HepG2 (cell line): Measurements from ENCODE around the gene PDGFD. TPM values are rescaled to one million over a fixed set of nuclear protein-coding genes. Genes with fewer than 3 reads are reported as not detected.

ENCODE experiments used
- ATAC-seq: fragments of 200-7000 bp; cut with Tn5 transposase; 3 replicates; pipeline ENCODE4 v1.9.1; 2020; ENCODE audit warnings: mild to moderate bottlenecking, moderate library complexity
- BruUV-seq: library from RNA; stranded (reverse); fragments of 400-500 nt; replicated peaks from 2 replicates; lab custom pipeline; 2021; lab: Mats Ljungman, UMichigan
- CTCF ChIA-PET: fragments of 300-600 bp; formaldehyde crosslinking; extraction: SDS; loops from one replicate; lab custom pipeline; 2021; ENCODE audit warnings: low total read pairs, inconsistent platforms, low intra/inter-chr PET ratio; lab: Yijun Ruan, JAX
- POLR2A ChIA-PET: fragments of 350-600 bp; sonication (Branson Sonifier 250); formaldehyde crosslinking; loops from one replicate; lab custom pipeline; 2020; ENCODE audit warnings: antibody characterized with exemption, inconsistent platforms; lab: Yijun Ruan, JAX
- DNase-seq: peaks from one replicate; pipeline ENCODE4 v3.0.0-alpha.2; 2015; ENCODE audit warnings: low spot score
- FAIRE-seq: peaks from 3 replicates; lab custom pipeline; 2011; peaks lifted over from hg19 to GRCh38; lab: Jason Lieb, UNC
- H2AFZ ChIP-seq: one replicate; pipeline ENCODE4 v1.6.1; 2011; ENCODE audit warnings: low read length, inconsistent platforms
- H3K27ac ChIP-seq: fragments of 300-600 bp; 3 replicates; pipeline ENCODE4 v1.8.0; 2011; ENCODE audit warnings: mixed run types, mild to moderate bottlenecking, mixed read lengths, low read length, inconsistent platforms; ENCODE audit not compliant: insufficient read depth; ENCODE audit errors: extremely low read length
- H3K27me3 ChIP-seq, 2 experiments: fragments of 200-600 bp in 1 of 2; 2 replicates in 1 of 2; 3 replicates in 1 of 2; pipeline versions ENCODE4 v1.6.0 to v1.8.0; 2011; ENCODE audit warnings: low read length in 2 of 2, mild to moderate bottlenecking in 2 of 2, moderate library complexity in 2 of 2, inconsistent platforms in 1 of 2; ENCODE audit not compliant: insufficient read depth in 2 of 2, control insufficient read depth in 1 of 2
- H3K36me3 ChIP-seq, 2 experiments: fragments of 200-600 bp in 1 of 2; replicated peaks in 1 of 2; 2 replicates in 1 of 2; 3 replicates in 1 of 2; pipeline versions ENCODE4 v1.5.1 to v1.8.0; 2011; ENCODE audit warnings: low read length in 2 of 2, inconsistent platforms in 1 of 2; ENCODE audit not compliant: insufficient read depth in 2 of 2, control insufficient read depth in 1 of 2
- H3K4me1 ChIP-seq: 2 replicates; pipeline ENCODE4 v1.5.1; 2012; ENCODE audit warnings: low read length, inconsistent platforms; ENCODE audit not compliant: insufficient read depth
- H3K4me2 ChIP-seq: 2 replicates; pipeline ENCODE4 v1.6.0; 2011; ENCODE audit warnings: low read depth, low read length, inconsistent platforms
- H3K4me3 ChIP-seq, 3 experiments: fragments of 200-600 bp in 1 of 3; sonication (generic), shearing (Covaris generic) in 1 of 3; replicated peaks in 1 of 3; 2 replicates each; pipeline ENCODE4 v1.5.1; 2011 to 2016; ENCODE audit warnings: low read length in 3 of 3, inconsistent platforms in 2 of 3, low read depth in 2 of 3, mild to moderate bottlenecking in 2 of 3, control low read depth in 1 of 3, mixed read lengths in 1 of 3; ENCODE audit not compliant: insufficient read depth in 1 of 3
- H3K79me2 ChIP-seq: one replicate; pipeline ENCODE4 v1.6.1; 2011; ENCODE audit warnings: low read length, inconsistent platforms; ENCODE audit not compliant: insufficient read depth
- H3K9ac ChIP-seq: 2 replicates; pipeline ENCODE4 v1.6.0; 2011; ENCODE audit warnings: mild to moderate bottlenecking, low read depth, low read length, inconsistent platforms; ENCODE audit not compliant: insufficient read depth
- H3K9me3 ChIP-seq: 2 replicates; pipeline ENCODE4 v1.5.1; 2012; ENCODE audit warnings: mild to moderate bottlenecking, low read length
- H4K20me1 ChIP-seq: 2 replicates; pipeline ENCODE4 v1.6.0; 2011; ENCODE audit warnings: inconsistent platforms, mild to moderate bottlenecking, low read length, moderate library complexity; ENCODE audit not compliant: insufficient read depth
- HMG20B ChIP-seq: conservative IDR thresholded peaks from 2 replicates; pipeline ENCODE4 v1.6.1; 2016; ENCODE audit warnings: missing genetic modification reagents, missing compliant biosample characterization
- NFE2 ChIP-seq: sonication (generic); formaldehyde crosslinking; IDR thresholded peaks from 2 replicates; pipeline ENCODE4 v1.4.0; 2020; ENCODE audit warnings: missing genetic modification reagents
- POLR2AphosphoS2 ChIP-seq: IDR thresholded peaks from 2 replicates; pipeline ENCODE4 v1.6.1; 2011; ENCODE audit warnings: low read depth, low read length, improper control_type of control experiment
- RELA ChIP-seq: sonication (generic); formaldehyde crosslinking; IDR thresholded peaks from 2 replicates; pipeline ENCODE4 v1.4.0; 2020; ENCODE audit warnings: missing genetic modification reagents
- TSC22D2 ChIP-seq: sonication (generic); formaldehyde crosslinking; IDR thresholded peaks from 2 replicates; pipeline ENCODE4 v1.5.1; 2020; ENCODE audit warnings: missing genetic modification reagents, mild to moderate bottlenecking, borderline replicate concordance
- U2AF1 ChIP-seq: fragments of 200-400 bp; formaldehyde crosslinking; optimal IDR thresholded peaks from 2 replicates; pipeline ENCODE3; 2017; ENCODE audit warnings: mild to moderate bottlenecking, low read depth, low read length
- ZBTB39 ChIP-seq: sonication (generic); formaldehyde crosslinking; IDR thresholded peaks from 2 replicates; pipeline ENCODE4 v1.5.0; 2020; ENCODE audit warnings: missing genetic modification reagents
- ZBTB43 ChIP-seq: sonication (generic); formaldehyde crosslinking; conservative IDR thresholded peaks from 2 replicates; pipeline ENCODE4 v1.4.0; 2020; ENCODE audit warnings: missing genetic modification reagents
- ZMYM2 ChIP-seq: sonication (generic); formaldehyde crosslinking; IDR thresholded peaks from 2 replicates; pipeline ENCODE4 v1.8.0; 2022; ENCODE audit warnings: mild to moderate bottlenecking, missing genetic modification reagents
- ZNF841 ChIP-seq: sonication (generic); formaldehyde crosslinking; IDR thresholded peaks from 2 replicates; pipeline ENCODE4 v1.8.1; 2023; ENCODE audit warnings: missing genetic modification reagents, borderline replicate concordance
- ZSCAN12 ChIP-seq: sonication (generic); formaldehyde crosslinking; IDR thresholded peaks from 2 replicates; pipeline ENCODE4 v1.9.0; 2021; ENCODE audit warnings: mild to moderate bottlenecking, missing genetic modification reagents
- ZSCAN25 ChIP-seq: sonication (generic); formaldehyde crosslinking; IDR thresholded peaks from 2 replicates; pipeline ENCODE4 v1.8.0; 2022; ENCODE audit warnings: mild to moderate bottlenecking, missing genetic modification reagents
- ZZZ3 ChIP-seq: sonication (generic); formaldehyde crosslinking; IDR thresholded peaks from 2 replicates; pipeline ENCODE4 v1.4.0; 2020; ENCODE audit warnings: missing genetic modification reagents, mild to moderate bottlenecking, borderline replicate concordance
- WGBS: methylation state at CpG from one replicate; pipeline ENCODE4 v1.1.6; 2017; ENCODE audit warnings: low lambda C conversion rate; 5-methylcytosine and 5-hydroxymethylcytosine counted together
- in situ Hi-C: cut with HindIII; loops from 2 replicates; pipeline ENCODE4 v1.10.0; 2017; ENCODE audit warnings: low pct_unique_long_range_greater_than_20kb; ENCODE audit not compliant: extremely low pct_ligation_motif_present
- intact Hi-C: fragments of 100-400 bp; cut with micrococcal nuclease; formaldehyde crosslinking; loops from one replicate; pipeline ENCODE4 v1.10.0; 2022; ENCODE audit not compliant: unreplicated experiment
- polyA plus RNA-seq, 8 experiments: library from polyadenylated mRNA; depleted of rRNA in 3 of 8; stranded (reverse) in 7 of 8; unstranded in 1 of 8; fragments of >200 nt; fragmentation: Illumina TruSeq in 4 of 8; extraction: Trizol in 4 of 8; gene quantifications; 2 replicates each; pipeline versions ENCODE4 v1.2.1 to v1.2.3, GENCODE V29; 2011 to 2016; ENCODE audit warnings: low read depth in 4 of 8, missing spikeins in 1 of 8, mixed read lengths in 1 of 8; ENCODE audit not compliant: insufficient read depth in 1 of 8
- total RNA-seq, 5 experiments: library from RNA; depleted of rRNA; stranded (reverse); fragments of >200 nt; fragmentation: Illumina TruSeq; extraction: Trizol; gene quantifications; 2 replicates each; pipeline ENCODE4 v1.2.3, GENCODE V29; 2016; ENCODE audit warnings: low read depth in 1 of 5
- TF ChIP-seq, protein P1 (sequence below): sonication (generic); formaldehyde crosslinking; IDR thresholded peaks from 2 replicates; pipeline ENCODE4 v1.5.0; 2020; ENCODE audit warnings: mild to moderate bottlenecking, missing genetic modification reagents
- TF ChIP-seq, protein P2 (sequence below): sonication (generic); formaldehyde crosslinking; IDR thresholded peaks from 2 replicates; pipeline ENCODE4 v1.4.0; 2020; ENCODE audit warnings: missing genetic modification reagents
- TF ChIP-seq, protein P3 (sequence below): sonication (generic); formaldehyde crosslinking; IDR thresholded peaks from 2 replicates; pipeline ENCODE4 v1.9.0; 2022; ENCODE audit warnings: missing genetic modification reagents, mild to moderate bottlenecking, borderline replicate concordance

The PDGFD gene
- total and polyA plus RNA-seq, 2 of the 13 experiments (the other 11 are each of a cell fraction or from before 2014, with no cell fraction given) = 0.09 to 0.29 TPM

DNA sequence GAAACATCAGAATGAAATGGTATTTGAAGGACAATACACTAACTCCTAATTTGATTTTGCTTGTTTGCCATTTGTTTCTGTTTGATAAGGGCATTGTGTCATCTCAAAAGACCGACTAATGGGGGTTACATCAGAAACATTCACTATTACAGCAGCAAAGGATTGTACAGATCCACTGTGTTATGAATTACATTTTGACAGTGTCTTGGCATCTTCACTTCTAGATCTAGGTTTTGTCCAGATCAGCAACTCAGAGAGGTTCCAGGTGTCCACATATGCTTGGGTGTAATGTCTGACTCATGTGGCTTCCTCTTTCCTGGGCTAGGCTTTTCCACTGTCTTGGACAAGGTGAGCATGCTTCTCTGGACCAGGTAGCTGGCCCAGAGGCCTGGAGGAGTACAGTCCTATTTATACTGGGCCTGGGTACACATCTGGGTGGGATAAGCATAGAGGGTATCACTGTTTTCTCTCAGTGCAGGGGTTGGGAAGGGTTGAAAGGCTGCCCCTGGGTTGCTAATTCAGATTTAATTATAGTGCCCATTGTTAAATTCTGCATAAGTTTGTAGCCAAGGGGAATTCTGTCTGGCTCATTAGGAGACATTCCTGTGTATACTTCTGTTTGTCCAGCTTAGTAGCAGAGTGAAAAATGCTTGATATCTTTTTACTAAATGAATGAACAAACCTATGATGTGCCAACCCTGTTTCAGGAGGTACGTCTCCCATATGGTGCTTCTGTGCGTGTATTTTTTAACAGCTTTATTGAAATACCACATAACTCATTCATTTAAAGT lies 103.7 kb downstream of the PDGFD start:
- Histone ChIP-seq H4K20me1 (no peaks in the 10 kb centered on the region), H3K27ac (no peak overlapping the region), H3K9me3 (no peaks in the 10 kb centered on the region), H2AFZ (no peak overlapping the region), H3K4me1 (no peaks in the 10 kb centered on the region), H3K79me2 (no peaks in the 10 kb centered on the region), H3K36me3 (no peaks in the 10 kb centered on the region), H3K27me3 (no peaks in the 10 kb centered on the region), H3K4me3 (no peak overlapping the region), H3K4me2 (no peak overlapping the region), H3K9ac (no peak overlapping the region)
- 21% methylated on average over 3 of the region's 3 CpGs for WGBS
- CTCF ChIA-PET = no interaction called here
- ATAC-seq (no peak), DNase-seq (no peak), FAIRE-seq (no peak)
- in situ Hi-C loops (no loop called here), intact Hi-C loops (no loop called here)
- BruUV-seq = no TSS peak
- POLR2A ChIA-PET = no interaction called here
- TF ChIP-seq RELA (CRISPR knock-in tag) = no peak
- TF ChIP-seq, protein P1, sequence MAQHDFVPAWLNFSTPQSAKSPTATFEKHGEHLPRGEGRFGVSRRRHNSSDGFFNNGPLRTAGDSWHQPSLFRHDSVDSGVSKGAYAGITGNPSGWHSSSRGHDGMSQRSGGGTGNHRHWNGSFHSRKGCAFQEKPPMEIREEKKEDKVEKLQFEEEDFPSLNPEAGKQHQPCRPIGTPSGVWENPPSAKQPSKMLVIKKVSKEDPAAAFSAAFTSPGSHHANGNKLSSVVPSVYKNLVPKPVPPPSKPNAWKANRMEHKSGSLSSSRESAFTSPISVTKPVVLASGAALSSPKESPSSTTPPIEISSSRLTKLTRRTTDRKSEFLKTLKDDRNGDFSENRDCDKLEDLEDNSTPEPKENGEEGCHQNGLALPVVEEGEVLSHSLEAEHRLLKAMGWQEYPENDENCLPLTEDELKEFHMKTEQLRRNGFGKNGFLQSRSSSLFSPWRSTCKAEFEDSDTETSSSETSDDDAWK (CRISPR knock-in tag) = no peak
- no peak for TF ChIP-seq U2AF1
- no peak for TF ChIP-seq ZSCAN25 (CRISPR knock-in tag)
- no peak for TF ChIP-seq ZMYM2 (CRISPR knock-in tag)
- TF ChIP-seq, protein P2, sequence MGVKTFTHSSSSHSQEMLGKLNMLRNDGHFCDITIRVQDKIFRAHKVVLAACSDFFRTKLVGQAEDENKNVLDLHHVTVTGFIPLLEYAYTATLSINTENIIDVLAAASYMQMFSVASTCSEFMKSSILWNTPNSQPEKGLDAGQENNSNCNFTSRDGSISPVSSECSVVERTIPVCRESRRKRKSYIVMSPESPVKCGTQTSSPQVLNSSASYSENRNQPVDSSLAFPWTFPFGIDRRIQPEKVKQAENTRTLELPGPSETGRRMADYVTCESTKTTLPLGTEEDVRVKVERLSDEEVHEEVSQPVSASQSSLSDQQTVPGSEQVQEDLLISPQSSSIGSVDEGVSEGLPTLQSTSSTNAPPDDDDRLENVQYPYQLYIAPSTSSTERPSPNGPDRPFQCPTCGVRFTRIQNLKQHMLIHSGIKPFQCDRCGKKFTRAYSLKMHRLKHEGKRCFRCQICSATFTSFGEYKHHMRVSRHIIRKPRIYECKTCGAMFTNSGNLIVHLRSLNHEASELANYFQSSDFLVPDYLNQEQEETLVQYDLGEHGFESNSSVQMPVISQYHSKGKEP = no peak
- TF ChIP-seq POLR2AphosphoS2 = no peak
- TF ChIP-seq ZSCAN12 (CRISPR knock-in tag) = no peak
- TF ChIP-seq ZBTB39 (CRISPR knock-in tag) = no peak
- no peak for TF ChIP-seq ZZZ3
- TF ChIP-seq ZNF841 (CRISPR knock-in tag) = no peak
- no peak for TF ChIP-seq ZBTB43 (CRISPR knock-in tag)
- TF ChIP-seq, protein P3, sequence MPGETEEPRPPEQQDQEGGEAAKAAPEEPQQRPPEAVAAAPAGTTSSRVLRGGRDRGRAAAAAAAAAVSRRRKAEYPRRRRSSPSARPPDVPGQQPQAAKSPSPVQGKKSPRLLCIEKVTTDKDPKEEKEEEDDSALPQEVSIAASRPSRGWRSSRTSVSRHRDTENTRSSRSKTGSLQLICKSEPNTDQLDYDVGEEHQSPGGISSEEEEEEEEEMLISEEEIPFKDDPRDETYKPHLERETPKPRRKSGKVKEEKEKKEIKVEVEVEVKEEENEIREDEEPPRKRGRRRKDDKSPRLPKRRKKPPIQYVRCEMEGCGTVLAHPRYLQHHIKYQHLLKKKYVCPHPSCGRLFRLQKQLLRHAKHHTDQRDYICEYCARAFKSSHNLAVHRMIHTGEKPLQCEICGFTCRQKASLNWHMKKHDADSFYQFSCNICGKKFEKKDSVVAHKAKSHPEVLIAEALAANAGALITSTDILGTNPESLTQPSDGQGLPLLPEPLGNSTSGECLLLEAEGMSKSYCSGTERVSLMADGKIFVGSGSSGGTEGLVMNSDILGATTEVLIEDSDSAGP (CRISPR knock-in tag) = no peak
- TF ChIP-seq TSC22D2 (CRISPR knock-in tag) = no peak
- TF ChIP-seq NFE2 (CRISPR knock-in tag) = no peak
- no peak for TF ChIP-seq HMG20B (CRISPR knock-in tag)
- TF ChIP-seq, all 625 proteins: peak for 0
